IMR-90 (cell line): ENCODE data around the gene BEAN1. TPM values are rescaled to one million over a fixed set of nuclear protein-coding genes. Genes with fewer than 3 reads are reported as not detected.

Experiments
- ATAC-seq: fragments of 200-7000 bp; cut with Tn5 transposase; 2 replicates; pipeline ENCODE4 v1.9.1; 2020; ENCODE audit warnings: low read depth, mild to moderate bottlenecking, moderate library complexity
- BruUV-seq: library from RNA; stranded (reverse); fragments of 400-500 nt; replicated peaks from 2 replicates; lab custom pipeline; 2021; lab: Mats Ljungman, UMichigan
- CTCF ChIA-PET: fragments of 300-600 bp; formaldehyde crosslinking; extraction: SDS; loops from one replicate; lab custom pipeline; 2021; ENCODE audit warnings: antibody characterized with exemption; lab: Yijun Ruan, JAX
- POLR2A ChIA-PET: fragments of 300-600 bp; sonication (Branson Sonifier 250); formaldehyde crosslinking; loops from one replicate; lab custom pipeline; 2022; ENCODE audit warnings: antibody characterized with exemption; ENCODE audit not compliant: unreplicated experiment; lab: Charles Lee
- DNase-seq: peaks from one replicate; pipeline ENCODE4 v3.0.0; 2013
- H2AFZ ChIP-seq: replicated peaks from 2 replicates; pipeline ENCODE3; 2013; ENCODE audit warnings: low read length, mild to moderate bottlenecking; ENCODE audit not compliant: poor library complexity
- H2AK5ac ChIP-seq: 2 replicates; pipeline ENCODE4 v1.6.1; 2013; ENCODE audit warnings: low read depth, low read length, inconsistent platforms
- H2AK9ac ChIP-seq: replicated peaks from 2 replicates; pipeline ENCODE3; 2013; ENCODE audit warnings: mild to moderate bottlenecking, low read depth, low read length, moderate library complexity; ENCODE audit not compliant: poor library complexity
- H2BK120ac ChIP-seq: 2 replicates; pipeline ENCODE4 v1.6.1; 2013; ENCODE audit warnings: low read depth, low read length, inconsistent platforms
- H2BK15ac ChIP-seq: 3 replicates; pipeline ENCODE4 v1.6.1; 2013; ENCODE audit warnings: low read depth, low read length, inconsistent platforms
- H2BK20ac ChIP-seq: 2 replicates; pipeline ENCODE4 v1.6.1; 2013; ENCODE audit warnings: low read depth, mild to moderate bottlenecking, inconsistent platforms, low read length, moderate library complexity
- H2BK5ac ChIP-seq: 2 replicates; pipeline ENCODE4 v1.6.1; 2013; ENCODE audit warnings: mild to moderate bottlenecking, low read depth, low read length, inconsistent platforms; ENCODE audit not compliant: poor library complexity, severe bottlenecking
- H3K14ac ChIP-seq: replicated peaks from 2 replicates; pipeline ENCODE4 v1.6.1; 2013; ENCODE audit warnings: low read depth, low read length, inconsistent platforms
- H3K18ac ChIP-seq: 2 replicates; pipeline ENCODE4 v1.6.1; 2013; ENCODE audit warnings: low read depth, low read length, control low read depth
- H3K23ac ChIP-seq: 2 replicates; pipeline ENCODE4 v1.6.1; 2013; ENCODE audit warnings: low read depth, low read length, inconsistent platforms
- H3K27ac ChIP-seq: 2 replicates; pipeline ENCODE4 v1.5.1; 2013; ENCODE audit warnings: mild to moderate bottlenecking, control low read depth, low read length; ENCODE audit not compliant: insufficient read depth
- H3K27me3 ChIP-seq: 2 replicates; pipeline ENCODE4 v1.6.1; 2013; ENCODE audit warnings: low read length; ENCODE audit not compliant: control insufficient read depth, insufficient read depth
- H3K36me3 ChIP-seq: 2 replicates; pipeline ENCODE4 v1.6.1; 2013; ENCODE audit warnings: low read length, mixed read lengths; ENCODE audit not compliant: control insufficient read depth, insufficient read depth
- H3K4ac ChIP-seq: 2 replicates; pipeline ENCODE4 v1.6.1; 2013; ENCODE audit warnings: low read depth, low read length, inconsistent platforms
- H3K4me1 ChIP-seq: 2 replicates; pipeline ENCODE4 v1.6.1; 2013; ENCODE audit warnings: low read length, mixed read lengths; ENCODE audit not compliant: control insufficient read depth, insufficient read depth
- H3K4me2 ChIP-seq: 2 replicates; pipeline ENCODE4 v1.6.1; 2013; ENCODE audit warnings: low read depth, mild to moderate bottlenecking, control low read depth, low read length, moderate library complexity
- H3K4me3 ChIP-seq: 2 replicates; pipeline ENCODE4 v1.5.1; 2013; ENCODE audit warnings: low read depth, mild to moderate bottlenecking, control low read depth, low read length, moderate library complexity; ENCODE audit not compliant: insufficient read depth
- H3K56ac ChIP-seq: 2 replicates; pipeline ENCODE4 v1.6.1; 2013; ENCODE audit warnings: low read length, inconsistent platforms; ENCODE audit not compliant: insufficient read depth; ENCODE audit errors: extremely low read depth
- H3K79me1 ChIP-seq, 2 experiments: 2 replicates each; pipeline ENCODE4 v1.6.1; 2013; ENCODE audit warnings: low read length in 2 of 2, inconsistent platforms in 1 of 2, low read depth in 1 of 2
- H3K9ac ChIP-seq: 2 replicates; pipeline ENCODE4 v1.6.1; 2013; ENCODE audit warnings: low read depth, low read length, control low read depth
- H3K9me1 ChIP-seq: 2 replicates; pipeline ENCODE4 v1.6.1; 2013; ENCODE audit warnings: low read length, inconsistent platforms; ENCODE audit not compliant: insufficient read depth
- H3K9me3 ChIP-seq: 2 replicates; pipeline ENCODE4 v1.6.1; 2013; ENCODE audit warnings: low read length; ENCODE audit not compliant: control insufficient read depth, insufficient read depth
- H4K20me1 ChIP-seq: 2 replicates; pipeline ENCODE4 v1.6.1; 2013; ENCODE audit warnings: low read length, inconsistent platforms; ENCODE audit not compliant: insufficient read depth
- H4K5ac ChIP-seq: 2 replicates; pipeline ENCODE4 v1.6.1; 2013; ENCODE audit warnings: mild to moderate bottlenecking, low read depth, low read length, control low read depth
- H4K8ac ChIP-seq, 2 experiments: 2 replicates each; pipeline ENCODE4 v1.6.1; 2013; ENCODE audit warnings: low read depth in 2 of 2, low read length in 2 of 2, control low read depth in 1 of 2, inconsistent platforms in 1 of 2
- H4K91ac ChIP-seq: 2 replicates; pipeline ENCODE4 v1.6.1; 2013; ENCODE audit warnings: low read depth, low read length, inconsistent platforms; ENCODE audit not compliant: insufficient read depth
- BHLHE40 ChIP-seq: fragments of 150-350 bp; IDR thresholded peaks from 2 replicates; pipeline ENCODE4 v1.6.1; 2016; ENCODE audit warnings: mild to moderate bottlenecking, low read depth, low read length
- CEBPB ChIP-seq: IDR thresholded peaks from 2 replicates; pipeline ENCODE4 v1.6.1; 2012; ENCODE audit warnings: low read depth, low read length, improper control_type of control experiment
- CHD1 ChIP-seq: IDR thresholded peaks from 2 replicates; pipeline ENCODE4 v1.6.1; 2012; ENCODE audit warnings: low read depth, low read length, improper control_type of control experiment
- ELK1 ChIP-seq: fragments of 150-350 bp; IDR thresholded peaks from 2 replicates; pipeline ENCODE4 v1.6.1; 2016; ENCODE audit warnings: low read depth, mild to moderate bottlenecking, low read length, moderate library complexity, borderline replicate concordance
- FOS ChIP-seq: fragments of 150-350 bp; IDR thresholded peaks from 2 replicates; pipeline ENCODE4 v1.6.1; 2016; ENCODE audit warnings: low read depth, low read length
- MAFK ChIP-seq: IDR thresholded peaks from 2 replicates; pipeline ENCODE4 v1.6.1; 2012; ENCODE audit warnings: low read depth, low read length, improper control_type of control experiment
- MAZ ChIP-seq: IDR thresholded peaks from 2 replicates; pipeline ENCODE4 v1.6.1; 2012; ENCODE audit warnings: low read depth, mild to moderate bottlenecking, low read length, improper control_type of control experiment, moderate library complexity, borderline replicate concordance
- MXI1 ChIP-seq: IDR thresholded peaks from 2 replicates; pipeline ENCODE4 v1.6.1; 2012; ENCODE audit warnings: low read depth, mild to moderate bottlenecking, low read length, moderate library complexity, borderline replicate concordance
- NFE2L2 ChIP-seq: fragments of 150-350 bp; IDR thresholded peaks from 2 replicates; pipeline ENCODE4 v1.6.1; 2016; ENCODE audit warnings: low read depth, mild to moderate bottlenecking, low read length
- POLR2A ChIP-seq: IDR thresholded peaks from 2 replicates; pipeline ENCODE4 v1.6.1; 2012; ENCODE audit warnings: mild to moderate bottlenecking, low read depth, low read length
- RAD21 ChIP-seq: IDR thresholded peaks from 2 replicates; pipeline ENCODE4 v1.6.1; 2012; ENCODE audit warnings: low read length, improper control_type of control experiment
- RCOR1 ChIP-seq: IDR thresholded peaks from 2 replicates; pipeline ENCODE4 v1.6.1; 2012; ENCODE audit warnings: mild to moderate bottlenecking, low read length, improper control_type of control experiment; ENCODE audit not compliant: insufficient replicate concordance
- RFX5 ChIP-seq: IDR thresholded peaks from 2 replicates; pipeline ENCODE4 v1.8.0; 2012; ENCODE audit warnings: low read depth, mild to moderate bottlenecking, low read length, moderate library complexity
- SMC3 ChIP-seq: fragments of 150-350 bp; IDR thresholded peaks from 2 replicates; pipeline ENCODE4 v1.6.1; 2016; ENCODE audit warnings: low read depth, mild to moderate bottlenecking, antibody characterized with exemption, low read length, moderate library complexity
- WGBS, 2 experiments: methylation state at CpG; one replicate each; pipeline versions ENCODE4 v1.1.5 to v1.1.7; 2013; ENCODE audit warnings: missing lambda C conversion rate in 2 of 2; ENCODE audit not compliant: insufficient read length in 1 of 2; ENCODE audit errors: extremely low coverage in 2 of 2; 5-methylcytosine and 5-hydroxymethylcytosine counted together
- dilution Hi-C: fragments of 300-500 bp; cut with HindIII; formaldehyde crosslinking; loops from one replicate; pipeline ENCODE4 v1.14.3; 2018; ENCODE audit warnings: low sequenced_read_pairs; ENCODE audit not compliant: unreplicated experiment
- in situ Hi-C: fragments of 300-500 bp; cut with MboI; formaldehyde crosslinking; loops from 3 replicates; pipeline ENCODE4 v1.14.3; 2019; ENCODE audit warnings: low sequenced_read_pairs, inconsistent platforms, mixed read lengths
- intact Hi-C: fragments of 100-400 bp; cut with micrococcal nuclease; formaldehyde crosslinking; loops from 2 replicates; pipeline ENCODE4 v1.10.0; 2022
- polyA plus RNA-seq, 3 experiments: library from polyadenylated mRNA; depleted of rRNA; stranded (reverse); fragments of >200 nt; gene quantifications; 2 replicates each; pipeline ENCODE4 v1.2.3, GENCODE V29; 2012; ENCODE audit warnings: low replicate concordance in 1 of 3
- total RNA-seq: library from RNA; depleted of rRNA; stranded (reverse); fragments of >200 nt; gene quantifications from 2 replicates; pipeline ENCODE4 v1.2.3, GENCODE V29; 2012
- TF ChIP-seq, protein P1 (sequence below): conservative IDR thresholded peaks from 2 replicates; pipeline ENCODE4 v1.5.1; 2012; ENCODE audit warnings: mild to moderate bottlenecking, low read depth, low read length, improper control_type of control experiment
- TF ChIP-seq, protein P2 (sequence below): fragments of 150-350 bp; IDR thresholded peaks from 2 replicates; pipeline ENCODE4 v1.6.1; 2017; ENCODE audit warnings: mild to moderate bottlenecking, antibody characterized with exemption, low read length, low read depth

Gene BEAN1
- total and polyA plus RNA-seq, 2 of the 4 experiments (the other 2 are of a cell fraction) = not detected

DNA sequence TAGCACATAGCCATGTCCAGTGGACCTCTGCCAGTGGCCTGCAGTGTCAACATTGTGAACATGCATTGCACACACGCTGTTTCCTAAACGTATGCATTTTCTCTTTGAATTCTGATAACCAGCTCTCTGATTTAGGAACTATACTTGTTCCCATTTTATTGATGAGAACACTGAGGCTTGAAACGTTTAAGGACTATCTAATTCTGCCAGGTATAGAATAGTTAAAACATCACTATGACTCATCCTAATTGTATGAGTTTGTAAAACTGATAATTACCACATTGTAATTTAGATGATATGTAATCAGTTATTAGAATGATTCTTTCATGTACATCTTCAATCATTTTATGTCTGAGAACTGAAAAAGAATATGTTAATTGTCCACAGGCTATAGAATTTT lies 3.1 kb downstream of the BEAN1 start:
- DNase-seq (no peak), ATAC-seq (no peak)
- no peak overlapping the region for H4K5ac ChIP-seq
- BruUV-seq = no TSS peak
- H3K56ac ChIP-seq = no peak overlapping the region
- in situ Hi-C loops = no loop called here
- H2BK5ac ChIP-seq = no peak overlapping the region
- no peak overlapping the region for H3K4me2 ChIP-seq
- no peak overlapping the region for H3K23ac ChIP-seq
- H3K4me3 ChIP-seq = no peak overlapping the region
- no peak overlapping the region for H2AFZ ChIP-seq
- no peak overlapping the region for H3K14ac ChIP-seq
- no peaks in the 10 kb centered on the region for H3K36me3 ChIP-seq
- no peak overlapping the region for H4K91ac ChIP-seq
- H4K20me1 ChIP-seq = no peaks in the 10 kb centered on the region
- no peak overlapping the region for H3K18ac ChIP-seq
- H2BK120ac ChIP-seq = no peak overlapping the region
- no peak overlapping the region for H2AK9ac ChIP-seq
- no peak overlapping the region for H2AK5ac ChIP-seq
- CTCF ChIA-PET = interaction anchor here (0.6 kb wide), 1 partner anchor 139 kb away, joined by 3 read pairs; no protein-coding TSS in a partner anchor
- no peak overlapping the region for H2BK15ac ChIP-seq
- dilution Hi-C loops = no loop called here
- H3K9ac ChIP-seq = no peak overlapping the region
- H3K4ac ChIP-seq = no peak overlapping the region
- WGBS, 2 experiments = no CpG with 5 or more reads among the region's 3 CpGs
- H4K8ac ChIP-seq = no peak overlapping the region
- H3K4me1 ChIP-seq = peaks cover 5% of the 10 kb centered on the region
- no peaks in the 10 kb centered on the region for H3K79me1 ChIP-seq
- no peaks in the 10 kb centered on the region; the same call in 1 of the 2 replicates for H3K9me3 ChIP-seq
- no peaks in the 10 kb centered on the region for H3K9me1 ChIP-seq
- POLR2A ChIA-PET = no interaction called here
- TF ChIP-seq MXI1 = no peak
- TF ChIP-seq, protein P1, sequence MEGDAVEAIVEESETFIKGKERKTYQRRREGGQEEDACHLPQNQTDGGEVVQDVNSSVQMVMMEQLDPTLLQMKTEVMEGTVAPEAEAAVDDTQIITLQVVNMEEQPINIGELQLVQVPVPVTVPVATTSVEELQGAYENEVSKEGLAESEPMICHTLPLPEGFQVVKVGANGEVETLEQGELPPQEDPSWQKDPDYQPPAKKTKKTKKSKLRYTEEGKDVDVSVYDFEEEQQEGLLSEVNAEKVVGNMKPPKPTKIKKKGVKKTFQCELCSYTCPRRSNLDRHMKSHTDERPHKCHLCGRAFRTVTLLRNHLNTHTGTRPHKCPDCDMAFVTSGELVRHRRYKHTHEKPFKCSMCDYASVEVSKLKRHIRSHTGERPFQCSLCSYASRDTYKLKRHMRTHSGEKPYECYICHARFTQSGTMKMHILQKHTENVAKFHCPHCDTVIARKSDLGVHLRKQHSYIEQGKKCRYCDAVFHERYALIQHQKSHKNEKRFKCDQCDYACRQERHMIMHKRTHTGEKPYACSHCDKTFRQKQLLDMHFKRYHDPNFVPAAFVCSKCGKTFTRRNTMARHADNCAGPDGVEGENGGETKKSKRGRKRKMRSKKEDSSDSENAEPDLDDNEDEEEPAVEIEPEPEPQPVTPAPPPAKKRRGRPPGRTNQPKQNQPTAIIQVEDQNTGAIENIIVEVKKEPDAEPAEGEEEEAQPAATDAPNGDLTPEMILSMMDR = no peak
- TF ChIP-seq SMC3 = no peak
- TF ChIP-seq NFE2L2 = no peak
- no peak for TF ChIP-seq FOS
- no peak for TF ChIP-seq RFX5
- no peak for TF ChIP-seq CEBPB
- no peak for TF ChIP-seq POLR2A
- no peak for TF ChIP-seq BHLHE40
- TF ChIP-seq ELK1 = no peak
- no peak for TF ChIP-seq CHD1
- no peak for TF ChIP-seq MAZ
- TF ChIP-seq RAD21 = no peak
- TF ChIP-seq MAFK = no peak
- TF ChIP-seq, protein P2, sequence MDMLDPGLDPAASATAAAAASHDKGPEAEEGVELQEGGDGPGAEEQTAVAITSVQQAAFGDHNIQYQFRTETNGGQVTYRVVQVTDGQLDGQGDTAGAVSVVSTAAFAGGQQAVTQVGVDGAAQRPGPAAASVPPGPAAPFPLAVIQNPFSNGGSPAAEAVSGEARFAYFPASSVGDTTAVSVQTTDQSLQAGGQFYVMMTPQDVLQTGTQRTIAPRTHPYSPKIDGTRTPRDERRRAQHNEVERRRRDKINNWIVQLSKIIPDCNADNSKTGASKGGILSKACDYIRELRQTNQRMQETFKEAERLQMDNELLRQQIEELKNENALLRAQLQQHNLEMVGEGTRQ = no peak
- no peak for TF ChIP-seq RCOR1
- H3K27me3 ChIP-seq = peaks cover 68% of the 10 kb centered on the region
- H2BK20ac ChIP-seq = no peak overlapping the region
- no peak overlapping the region for H3K27ac ChIP-seq
- intact Hi-C loops = no loop called here
